Effector memory CD8-positive, alpha-beta T cell (primary cell): ENCODE results near the gene KLHL30.

Source experiments
- ATAC-seq: fragments of 150-1000 bp; cut with Tn5 transposase; replicated peaks from 2 replicates; pipeline ENCODE4 v1.10.0; 2021; ENCODE audit warnings: mild to moderate bottlenecking, moderate library complexity
- DNase-seq, 3 experiments: peaks; one replicate each; pipeline ENCODE4 v3.0.0; 2021
- H3K27ac Mint-ChIP-seq, 2 donors: one replicate each; pipeline ENCODE4 v1.8.0; 2022; ENCODE audit warnings: mild to moderate bottlenecking in 2 of 2, mixed read lengths in 2 of 2, moderate library complexity in 2 of 2
- H3K27me3 Mint-ChIP-seq, 2 donors: one replicate each; pipeline ENCODE4 v1.8.0; 2022; ENCODE audit warnings: mixed read lengths in 2 of 2
- H3K36me3 Mint-ChIP-seq: one replicate; pipeline ENCODE4 v1.8.0; 2022; ENCODE audit warnings: mild to moderate bottlenecking, moderate library complexity, mixed read lengths; ENCODE audit not compliant: insufficient read depth
- H3K4me1 Mint-ChIP-seq, 2 donors: one replicate each; pipeline ENCODE4 v1.8.0; 2022; ENCODE audit warnings: low read depth in 2 of 2, mixed read lengths in 2 of 2
- H3K4me3 Mint-ChIP-seq, 2 donors: one replicate each; pipeline ENCODE4 v1.8.0; 2022; ENCODE audit warnings: mild to moderate bottlenecking in 2 of 2, mixed read lengths in 2 of 2, moderate library complexity in 2 of 2
- H3K9me3 Mint-ChIP-seq, 2 donors: one replicate each; pipeline ENCODE4 v1.8.0; 2022; ENCODE audit warnings: mixed read lengths in 2 of 2

The KLHL30 gene

DNA sequence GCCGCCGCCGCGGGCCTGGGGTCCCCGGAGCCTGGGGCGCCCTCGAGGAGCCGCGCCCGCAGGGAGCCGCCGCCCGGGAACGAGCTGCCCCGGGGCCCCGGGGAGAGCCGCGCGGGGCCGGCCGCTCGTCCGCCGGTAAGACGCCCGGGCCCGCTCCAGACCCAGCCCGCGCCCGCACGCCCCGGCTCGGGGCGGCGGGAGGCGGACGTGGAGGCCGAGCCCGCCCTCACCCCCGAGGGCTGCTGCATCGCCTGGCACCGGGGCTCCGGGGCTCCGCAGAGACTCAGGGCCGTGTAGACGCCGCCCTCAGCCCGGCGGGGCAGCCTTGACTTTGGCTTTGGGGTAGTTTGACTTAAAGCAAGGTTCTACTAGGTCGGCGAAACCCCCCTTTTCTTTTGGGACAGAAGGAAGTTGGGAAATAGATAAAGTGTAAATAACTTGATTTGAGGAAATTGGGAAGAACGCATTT is 20.6 kb downstream of the KLHL30 start:
- Mint-ChIP-seq H3K27ac (no peak overlapping the region), H3K36me3 (peaks cover 3% of the 10 kb centered on the region), H3K27me3 (peaks cover 17 to 29% of the 10 kb centered on the region in 2 donors), H3K4me3 (peak overlapping the region; percentile 60 to 71), H3K9me3 (no peaks in the 10 kb centered on the region), H3K4me1 (peaks cover 7 to 12% of the 10 kb centered on the region in 2 donors)
- peak; percentile 56 for ATAC-seq
- DNase-seq, result no peak

DNA sequence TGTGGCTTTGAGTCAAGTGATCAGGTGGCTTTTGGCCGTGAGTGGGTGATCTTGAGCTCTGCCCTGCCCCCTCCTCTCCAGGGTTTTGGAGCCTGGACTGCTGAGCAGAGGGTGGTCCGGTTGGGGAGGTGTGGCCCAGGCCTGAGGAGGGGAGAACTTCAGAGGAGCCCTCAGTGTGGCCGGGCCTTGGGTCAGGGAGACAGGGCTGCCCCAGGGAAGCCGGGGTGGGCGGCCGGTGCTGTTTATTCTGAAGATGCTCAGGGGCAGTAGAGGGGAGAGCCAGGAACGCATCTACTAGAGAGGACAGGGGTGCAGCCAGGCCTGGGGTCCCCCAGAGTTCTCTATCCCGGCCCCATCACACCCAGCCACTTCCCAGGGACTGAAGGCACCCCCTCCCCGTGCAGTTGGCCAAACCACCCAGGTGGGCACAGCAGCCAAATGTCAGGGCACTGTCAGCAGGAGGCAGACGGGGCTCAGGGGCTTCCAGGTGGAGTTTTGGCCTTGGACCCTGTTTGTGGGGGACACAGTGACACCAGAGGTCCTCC is 21.3 kb downstream of the KLHL30 start:
- peaks cover 7 to 15% of the 10 kb centered on the region in 2 donors for H3K4me1 Mint-ChIP-seq
- no peaks in the 10 kb centered on the region for H3K9me3 Mint-ChIP-seq
- ATAC-seq (no peak), DNase-seq (no peak)
- H3K4me3 Mint-ChIP-seq, result peak overlapping the region; percentile 60 to 71
- H3K27me3 Mint-ChIP-seq, result peaks cover 21 to 35% of the 10 kb centered on the region in 2 donors
- H3K27ac Mint-ChIP-seq, result peak overlapping the region in 1 of 2 donors; percentile 62
- peaks cover 7% of the 10 kb centered on the region for H3K36me3 Mint-ChIP-seq

DNA sequence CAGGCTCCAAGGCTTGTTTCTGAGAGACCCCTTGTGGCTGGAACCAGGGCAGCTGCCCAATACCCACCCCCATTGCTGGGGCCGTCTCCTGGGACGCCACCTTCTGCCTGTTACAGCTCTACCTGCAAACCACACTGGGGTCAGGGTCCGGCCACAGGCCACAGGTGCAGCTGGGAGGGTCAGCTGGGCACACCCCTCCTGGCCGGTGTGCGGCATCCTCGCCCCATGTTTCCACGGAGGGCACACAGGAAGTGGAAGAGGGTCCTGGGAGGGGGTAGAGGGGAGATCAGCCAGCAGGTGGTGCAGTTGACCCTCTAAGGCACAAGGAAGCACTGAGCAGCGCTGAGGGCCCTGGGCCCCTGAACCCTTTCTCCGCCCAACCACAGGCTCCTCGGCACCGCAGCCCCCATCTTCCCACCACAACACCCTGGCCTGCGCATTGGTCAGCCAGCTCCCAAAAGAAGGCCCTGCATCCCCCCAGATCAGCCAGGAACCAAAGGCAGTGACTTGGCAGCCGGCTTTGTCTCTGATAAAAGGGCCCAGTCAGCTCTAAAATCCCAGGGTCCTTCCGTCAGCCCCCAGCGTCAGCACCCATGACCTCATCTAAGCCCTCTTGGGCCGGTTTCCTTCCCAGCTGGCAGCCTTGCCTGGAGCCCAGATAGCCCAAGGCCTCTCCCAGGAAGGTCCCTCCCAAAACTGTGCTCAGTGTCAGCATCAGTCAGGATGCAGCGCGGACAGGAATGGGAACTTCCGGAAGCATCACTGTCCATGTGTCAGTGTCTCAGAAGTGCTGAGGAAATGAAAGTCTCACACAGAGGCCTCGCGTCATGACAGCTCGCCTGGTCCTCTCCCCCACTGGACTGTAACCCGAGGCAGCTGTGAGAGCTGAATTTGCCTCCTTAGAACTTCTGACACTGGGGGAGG is 22.0 kb downstream of the KLHL30 start:
- H3K4me3 Mint-ChIP-seq, result peak overlapping the region; percentile 60 to 71
- no peaks in the 10 kb centered on the region for H3K9me3 Mint-ChIP-seq
- ATAC-seq (no peak), DNase-seq (no peak)
- H3K27ac Mint-ChIP-seq, result peak overlapping the region in 1 of 2 donors; percentile 62
- peaks cover 7 to 18% of the 10 kb centered on the region in 2 donors for H3K4me1 Mint-ChIP-seq
- H3K27me3 Mint-ChIP-seq, result peaks cover 25 to 43% of the 10 kb centered on the region in 2 donors
- peaks cover 7% of the 10 kb centered on the region for H3K36me3 Mint-ChIP-seq

DNA sequence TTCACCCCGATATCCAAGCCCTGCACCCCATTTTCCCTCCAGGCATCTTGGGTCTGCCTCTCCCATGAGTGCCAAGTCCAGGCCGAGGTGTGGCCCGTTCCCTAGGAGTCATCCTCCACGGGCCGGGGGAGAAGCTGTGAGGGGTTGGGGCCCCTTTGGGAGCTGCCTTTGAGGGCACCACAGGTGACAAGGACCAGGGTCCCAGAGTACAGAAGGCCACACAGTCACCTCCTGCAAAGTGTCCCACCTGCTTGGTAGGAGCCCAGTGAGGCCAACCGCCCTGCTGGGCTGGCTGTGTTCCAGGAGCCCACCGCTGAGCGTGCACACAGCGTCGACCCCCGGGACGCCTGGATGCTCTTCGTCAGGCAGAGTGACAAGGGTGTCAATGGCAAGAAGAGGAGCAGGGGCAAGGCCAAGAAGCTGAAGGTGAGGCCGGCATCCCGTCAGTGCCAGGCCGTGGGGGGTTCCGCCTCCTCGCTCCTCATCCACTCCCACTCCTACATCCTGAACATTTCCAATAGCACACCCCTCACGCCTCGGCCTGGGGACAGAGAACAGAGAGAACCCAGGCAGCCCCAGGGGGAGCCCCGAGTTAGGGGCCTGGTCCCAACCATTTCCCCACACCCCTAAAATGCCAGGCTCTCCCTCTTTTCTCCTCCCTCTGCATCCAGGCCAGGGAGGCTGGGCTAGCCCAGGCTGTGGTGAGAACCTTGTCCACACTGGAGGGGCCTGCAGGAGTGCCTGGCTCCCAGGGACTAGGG is 23.0 kb downstream of the KLHL30 start:
- no peak for DNase-seq
- H3K4me3 Mint-ChIP-seq, result peak overlapping the region in 1 of 2 donors; percentile 8
- H3K4me1 Mint-ChIP-seq, result peaks cover 7 to 18% of the 10 kb centered on the region in 2 donors
- H3K27me3 Mint-ChIP-seq, result peaks cover 25 to 46% of the 10 kb centered on the region in 2 donors
- H3K27ac Mint-ChIP-seq, result no peak overlapping the region
- ATAC-seq, result no peak
- H3K9me3 Mint-ChIP-seq, result no peaks in the 10 kb centered on the region
- H3K36me3 Mint-ChIP-seq, result peaks cover 7% of the 10 kb centered on the region

DNA sequence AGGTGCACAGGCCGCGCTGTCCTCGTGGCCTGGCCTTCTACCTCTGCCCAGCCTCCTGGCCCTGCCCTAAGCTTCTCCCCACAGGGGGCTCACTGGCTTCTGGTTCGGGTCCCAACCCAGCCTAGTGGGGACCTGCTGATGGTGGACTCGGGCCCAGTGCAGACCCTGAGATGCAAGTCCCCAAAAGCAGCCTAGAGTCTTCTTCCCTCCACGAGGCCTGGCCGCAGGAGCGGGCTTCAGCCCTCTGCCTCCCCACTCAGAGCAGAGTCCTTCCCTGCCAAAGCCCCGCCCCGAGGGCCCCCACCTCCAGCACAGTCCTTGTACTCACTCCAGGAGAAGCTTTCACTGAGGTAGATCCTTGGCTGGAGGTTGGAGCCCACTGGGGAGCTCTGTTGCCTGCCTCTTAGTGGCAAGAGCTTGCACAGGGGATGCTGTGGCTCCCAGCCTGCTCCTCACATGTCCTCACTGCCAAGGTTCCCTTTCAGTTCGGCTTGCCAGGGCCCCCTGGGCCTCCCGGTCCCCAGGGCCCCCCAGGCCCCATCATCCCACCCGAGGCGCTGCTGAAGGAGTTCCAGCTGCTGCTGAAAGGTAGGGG is 23.9 kb downstream of the KLHL30 start:
- ATAC-seq, result no peak

DNA sequence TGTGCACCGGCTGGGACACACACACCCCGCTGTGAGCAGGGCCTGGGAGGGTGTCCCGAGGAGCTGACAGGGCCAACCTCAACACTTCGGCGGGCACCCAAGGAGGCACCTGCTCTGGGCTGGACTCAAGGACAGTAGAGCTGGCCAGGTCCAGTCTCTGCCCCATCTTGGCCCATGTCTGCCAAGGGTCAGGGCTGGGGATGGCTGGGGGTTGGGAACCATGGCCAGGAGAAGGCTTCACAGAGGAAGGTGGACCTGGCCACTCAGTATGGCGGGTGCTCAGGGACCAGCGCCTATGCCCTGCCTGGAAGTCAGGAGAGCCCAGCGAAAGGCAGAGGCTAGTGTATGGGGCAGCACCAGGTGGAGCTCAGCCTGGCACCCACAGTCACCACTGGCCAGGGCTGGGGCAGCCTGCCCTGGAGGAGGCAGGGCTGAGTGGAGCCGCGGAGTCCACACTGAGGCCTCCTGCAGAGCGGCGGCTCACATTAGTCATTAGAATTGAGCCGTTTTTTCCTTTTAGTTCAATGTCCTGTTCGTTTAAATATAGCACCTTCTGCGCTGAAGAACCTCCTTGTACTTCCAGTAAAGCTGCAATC is 24.5 kb downstream of the KLHL30 start:
- H3K36me3 Mint-ChIP-seq, result peaks cover 18% of the 10 kb centered on the region

More for the DNA sequence above, 23.9 kb downstream of the KLHL30 start:
- Mint-ChIP-seq H3K36me3 (peaks cover 12% of the 10 kb centered on the region), H3K4me3 (no peak overlapping the region), H3K27ac (no peak overlapping the region), H3K27me3 (peaks cover 25 to 46% of the 10 kb centered on the region in 2 donors), H3K9me3 (no peaks in the 10 kb centered on the region), H3K4me1 (peaks cover 7 to 18% of the 10 kb centered on the region in 2 donors)
- no peak for DNase-seq

DNA sequence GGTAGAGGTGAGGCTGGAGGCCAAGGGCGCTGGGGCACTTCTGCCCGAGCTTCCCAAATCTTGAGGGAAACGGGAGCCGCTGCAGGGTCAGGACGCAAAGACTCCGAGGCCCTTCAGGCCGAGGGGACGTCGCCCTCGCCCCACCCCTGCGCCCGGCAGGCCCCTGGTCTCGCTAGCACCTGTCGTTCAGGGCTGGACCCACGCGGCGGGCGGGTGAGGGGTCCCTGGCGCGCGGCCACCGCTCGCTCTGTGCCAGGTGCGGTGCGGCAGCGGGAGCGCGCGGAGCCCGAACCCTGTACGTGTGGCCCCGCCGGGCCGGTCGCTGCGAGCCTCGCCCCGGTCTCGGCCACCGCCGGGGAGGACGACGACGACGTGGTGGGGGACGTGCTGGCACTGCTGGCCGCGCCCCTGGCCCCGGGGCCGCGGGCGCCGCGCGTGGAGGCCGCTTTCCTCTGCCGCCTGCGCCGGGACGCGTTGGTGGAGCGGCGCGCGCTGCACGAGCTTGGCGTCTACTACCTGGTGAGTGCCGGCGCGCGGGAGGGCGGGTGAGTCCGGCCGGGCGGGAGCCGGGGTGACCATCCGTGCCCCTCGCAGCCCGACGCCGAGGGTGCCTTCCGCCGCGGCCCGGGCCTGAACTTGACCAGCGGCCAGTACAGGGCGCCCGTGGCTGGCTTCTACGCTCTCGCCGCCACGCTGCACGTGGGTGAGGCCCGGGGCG is 25.2 kb downstream of the KLHL30 start:
- no peak overlapping the region for H3K4me3 Mint-ChIP-seq
- H3K27ac Mint-ChIP-seq, result no peak overlapping the region
- H3K36me3 Mint-ChIP-seq, result peaks cover 22% of the 10 kb centered on the region
- H3K9me3 Mint-ChIP-seq, result no peaks in the 10 kb centered on the region
- peaks cover 25 to 46% of the 10 kb centered on the region in 2 donors for H3K27me3 Mint-ChIP-seq
- ATAC-seq (no peak), DNase-seq (no peak)
- H3K4me1 Mint-ChIP-seq, result peaks cover 7 to 18% of the 10 kb centered on the region in 2 donors

More for the DNA sequence above, 24.5 kb downstream of the KLHL30 start:
- ATAC-seq (no peak), DNase-seq (no peak)
- peaks cover 7 to 18% of the 10 kb centered on the region in 2 donors for H3K4me1 Mint-ChIP-seq
- H3K27ac Mint-ChIP-seq, result no peak overlapping the region
- H3K4me3 Mint-ChIP-seq, result no peak overlapping the region
- H3K27me3 Mint-ChIP-seq, result peaks cover 25 to 46% of the 10 kb centered on the region in 2 donors
- no peaks in the 10 kb centered on the region for H3K9me3 Mint-ChIP-seq

DNA sequence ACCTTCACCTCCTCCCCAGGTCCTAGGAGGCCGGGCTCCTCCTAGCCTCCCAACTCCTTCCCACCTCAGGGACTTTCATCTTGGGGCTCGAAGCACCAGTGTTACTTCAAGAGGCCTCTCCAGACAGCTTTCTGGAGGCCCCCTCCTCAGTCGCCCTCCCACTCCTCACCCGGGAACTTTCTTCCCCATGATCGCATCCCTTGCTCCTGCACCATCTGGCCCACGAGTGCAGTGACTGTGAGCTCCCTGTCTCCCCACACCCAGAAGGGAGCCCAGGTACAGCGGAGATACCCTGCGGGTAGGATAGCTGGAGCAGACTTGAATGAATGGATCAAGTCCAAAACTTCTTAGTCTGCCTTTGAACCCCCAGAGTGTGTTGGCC is 26.4 kb downstream of the KLHL30 start:
- ATAC-seq, result no peak
- H3K4me3 Mint-ChIP-seq, result peak overlapping the region in 1 of 2 donors; percentile 46

DNA sequence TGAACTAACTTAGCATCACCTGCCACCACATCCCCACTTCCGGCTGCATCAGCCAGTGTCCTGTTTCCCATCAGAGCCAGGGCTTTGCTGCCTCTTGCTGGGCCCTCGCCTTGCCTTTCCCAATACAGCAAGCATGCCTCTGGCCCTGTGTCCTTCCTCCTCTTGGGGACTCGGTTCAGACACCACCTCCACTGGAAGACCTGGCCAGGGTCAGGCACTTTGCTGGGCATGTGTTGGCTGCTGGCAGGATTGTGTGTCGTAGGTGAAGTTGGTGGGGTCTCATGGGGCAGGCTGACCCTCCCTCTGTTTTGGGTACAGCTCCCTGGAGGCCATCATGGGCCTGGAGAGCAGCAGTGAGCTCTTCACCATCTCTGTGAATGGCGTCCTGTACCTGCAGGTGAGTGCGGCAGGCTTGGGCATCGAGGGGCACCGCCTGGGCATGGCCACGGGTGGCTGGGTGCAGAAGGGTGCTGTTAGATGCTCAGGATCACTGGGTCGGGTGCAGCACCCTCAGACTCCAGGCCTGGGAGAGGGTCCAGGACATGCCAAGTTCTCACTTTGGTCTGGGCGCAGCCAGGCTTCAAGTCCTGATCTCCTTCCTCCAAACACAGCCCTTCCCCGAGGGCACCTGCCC is 26.9 kb downstream of the KLHL30 start:
- Mint-ChIP-seq H3K36me3 (peaks cover 28% of the 10 kb centered on the region), H3K9me3 (no peaks in the 10 kb centered on the region), H3K27me3 (peaks cover 14 to 31% of the 10 kb centered on the region in 2 donors), H3K27ac (peak overlapping the region in 1 of 2 donors; percentile 44), H3K4me3 (peak overlapping the region in 1 of 2 donors; percentile 46), H3K4me1 (peaks cover 0 to 10% of the 10 kb centered on the region in 2 donors)
- ATAC-seq, result no peak
- DNase-seq, result no peak

More for the DNA sequence above, 26.4 kb downstream of the KLHL30 start:
- H3K27me3 Mint-ChIP-seq, result peaks cover 16 to 36% of the 10 kb centered on the region in 2 donors
- peak overlapping the region in 1 of 2 donors; percentile 44 for H3K27ac Mint-ChIP-seq
- peaks cover 0 to 10% of the 10 kb centered on the region in 2 donors for H3K4me1 Mint-ChIP-seq
- H3K36me3 Mint-ChIP-seq, result peaks cover 26% of the 10 kb centered on the region
- no peaks in the 10 kb centered on the region for H3K9me3 Mint-ChIP-seq
- DNase-seq, result no peak

DNA sequence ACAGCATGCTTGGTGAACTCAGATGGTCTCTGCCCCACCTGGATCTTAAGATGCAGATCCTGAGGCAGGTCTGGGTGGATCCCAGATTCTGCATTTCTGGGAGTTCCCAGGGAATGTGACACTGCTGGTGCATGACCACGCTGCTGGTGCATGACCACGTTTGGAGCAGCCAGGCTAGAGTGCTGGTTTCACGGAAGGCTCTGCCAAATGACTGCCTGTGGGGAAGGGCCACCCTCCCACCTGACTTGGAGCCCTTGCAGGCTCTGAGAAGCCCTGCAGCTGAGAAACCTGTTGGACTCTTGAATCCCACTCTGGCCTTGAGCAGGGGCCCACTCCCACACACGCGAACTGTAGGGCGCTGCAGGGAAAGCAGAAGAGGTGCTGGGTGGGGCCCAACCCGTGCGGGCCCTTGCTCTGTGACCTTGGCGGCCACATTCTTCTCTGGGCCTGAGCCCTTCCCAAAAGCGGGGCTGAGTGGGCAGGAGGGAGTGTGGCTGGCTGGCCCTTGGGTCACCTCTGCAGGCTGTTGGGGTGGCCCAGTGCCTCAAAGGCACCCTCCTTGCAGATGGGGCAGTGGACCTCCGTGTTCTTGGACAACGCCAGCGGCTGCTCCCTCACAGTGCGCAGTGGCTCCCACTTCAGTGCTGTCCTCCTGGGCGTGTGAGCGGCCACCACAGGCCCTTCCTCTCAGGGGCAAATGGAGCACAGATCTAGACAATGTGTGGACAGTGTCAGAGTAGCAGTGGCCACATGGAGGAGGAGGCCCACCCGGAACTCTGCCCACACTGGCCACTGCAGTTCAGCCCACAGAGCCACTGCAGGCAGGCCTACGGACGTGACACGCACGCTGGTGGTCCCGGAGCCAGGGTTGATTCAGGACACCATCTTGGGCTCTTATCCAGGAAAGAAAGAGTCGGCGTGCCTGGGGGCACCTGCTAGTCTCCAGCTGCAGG is 28.2 kb downstream of the KLHL30 start:
- ATAC-seq, result no peak
- peaks cover 9 to 19% of the 10 kb centered on the region in 2 donors for H3K27me3 Mint-ChIP-seq
- no peak for DNase-seq
- H3K36me3 Mint-ChIP-seq, result peaks cover 41% of the 10 kb centered on the region
- H3K27ac Mint-ChIP-seq, result no peak overlapping the region
- H3K4me3 Mint-ChIP-seq, result no peak overlapping the region
- H3K9me3 Mint-ChIP-seq, result no peaks in the 10 kb centered on the region
- peaks cover 0 to 6% of the 10 kb centered on the region in 2 donors for H3K4me1 Mint-ChIP-seq

DNA sequence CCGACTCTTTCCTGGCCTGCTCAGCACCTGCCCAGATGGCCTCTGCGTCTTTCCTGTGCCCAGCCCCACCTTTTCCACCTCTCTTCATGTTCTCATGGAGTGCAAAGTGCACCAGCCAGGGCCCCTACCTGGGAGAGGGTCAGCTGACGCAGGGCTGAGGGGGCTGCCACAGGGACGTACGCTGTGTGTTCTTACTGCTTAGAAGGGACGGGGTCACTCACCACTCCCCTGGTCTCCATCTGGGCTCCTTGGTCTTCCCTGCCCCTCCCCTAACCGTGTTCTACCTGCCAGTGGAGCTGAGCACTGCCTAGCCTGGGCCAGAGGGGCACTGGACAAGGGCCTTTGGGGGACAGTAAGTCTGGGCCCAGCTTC is 28.9 kb downstream of the KLHL30 start:
- DNase-seq, result no peak
- Mint-ChIP-seq H3K4me1 (peaks cover 0 to 6% of the 10 kb centered on the region in 2 donors), H3K9me3 (no peaks in the 10 kb centered on the region), H3K4me3 (no peak overlapping the region), H3K27me3 (peaks cover 9 to 16% of the 10 kb centered on the region in 2 donors), H3K27ac (no peak overlapping the region), H3K36me3 (peaks cover 47% of the 10 kb centered on the region)
- no peak for ATAC-seq
